Progenitor cell of endocrine pancreas (in vitro differentiated cells): ENCODE data around the gene SPATA31A6. TPM values are rescaled to one million over a fixed set of nuclear protein-coding genes. Genes with fewer than 3 reads are reported as not detected.
"Not testable (repeated sequence)": the region's sequence is repeated elsewhere in the genome, so short reads cannot be mapped to it uniquely, and the experiment has no call there.

Experiments
- DNase-seq: peaks from one replicate; pipeline ENCODE4 v3.0.0; 2021; ENCODE audit warnings: low spot score; ENCODE audit not compliant: unreplicated experiment
- H3K27ac Mint-ChIP-seq: 2 replicates; pipeline ENCODE4 v1.8.0; 2021; ENCODE audit warnings: mild to moderate bottlenecking, moderate library complexity, mixed read lengths
- H3K27me3 Mint-ChIP-seq: 2 replicates; pipeline ENCODE4 v1.8.0; 2021; ENCODE audit warnings: mixed read lengths
- H3K36me3 Mint-ChIP-seq: 2 replicates; pipeline ENCODE4 v1.8.0; 2022; ENCODE audit warnings: mixed read lengths; ENCODE audit not compliant: insufficient read depth
- H3K4me1 Mint-ChIP-seq: 2 replicates; pipeline ENCODE4 v1.8.0; 2021; ENCODE audit warnings: low read depth, mixed read lengths
- H3K4me3 Mint-ChIP-seq: 2 replicates; pipeline ENCODE4 v1.8.0; 2021; ENCODE audit warnings: low read depth, mild to moderate bottlenecking, moderate library complexity, mixed read lengths
- H3K9me3 Mint-ChIP-seq: 2 replicates; pipeline ENCODE4 v1.8.0; 2021; ENCODE audit warnings: low read depth, mixed read lengths
- CTCF ChIP-seq: fragments of 200-600 bp; sonication (generic); IDR thresholded peaks from one replicate; pipeline ENCODE4 v1.5.0; 2021; ENCODE audit warnings: antibody characterized with exemption, mild to moderate bottlenecking; ENCODE audit not compliant: unreplicated experiment
- long read RNA-seq: library from polyadenylated mRNA; unstranded; transcript quantifications from one replicate; pipeline ENCODE4 v2.0.0, GENCODE V29; 2020
- total RNA-seq: library from RNA; stranded (reverse); gene quantifications from 2 replicates; pipeline ENCODE4 v1.2.1, GENCODE V29; 2021

Gene SPATA31A6
- not detected in 2 replicates for total RNA-seq
- long read RNA-seq, result 0 reads

- not testable (repeated sequence) for H3K4me1 Mint-ChIP-seq, DNase-seq, H3K36me3 Mint-ChIP-seq, H3K27ac Mint-ChIP-seq, H3K4me3 Mint-ChIP-seq, H3K9me3 Mint-ChIP-seq, H3K27me3 Mint-ChIP-seq
Measured at GRCh38 chr9:42183359-42183758, at the start of gene SPATA31A6. TSS of gene SPATA31A6 (plus strand) at chr9:42183659. CDS start at chr9:42183688, 29 bp downstream.

- H3K27ac Mint-ChIP-seq, H3K4me3 Mint-ChIP-seq, H3K27me3 Mint-ChIP-seq, H3K9me3 Mint-ChIP-seq, H3K36me3 Mint-ChIP-seq, DNase-seq, H3K4me1 Mint-ChIP-seq: not testable (repeated sequence)
- TF ChIP-seq CTCF, result peak; percentile 50
Measured at GRCh38 chr9:42160299-42160698, 23.2 kb upstream of the SPATA31A6 start.

GRCh38 chr9:42219861-42220260 lies 36.4 kb downstream of the SPATA31A6 start:
- not testable (repeated sequence) for DNase-seq, H3K4me3 Mint-ChIP-seq, H3K27ac Mint-ChIP-seq, H3K27me3 Mint-ChIP-seq, H3K4me1 Mint-ChIP-seq, H3K36me3 Mint-ChIP-seq, H3K9me3 Mint-ChIP-seq

- not testable (repeated sequence) for DNase-seq, H3K36me3 Mint-ChIP-seq, H3K4me3 Mint-ChIP-seq, H3K9me3 Mint-ChIP-seq, H3K4me1 Mint-ChIP-seq, H3K27ac Mint-ChIP-seq, H3K27me3 Mint-ChIP-seq
Measured at GRCh38 chr9:42223230-42223629, 39.8 kb downstream of the SPATA31A6 start.

GRCh38 chr9:42233031-42233430 lies 49.6 kb downstream of the SPATA31A6 start:
- not testable (repeated sequence) for H3K27ac Mint-ChIP-seq, H3K4me3 Mint-ChIP-seq, H3K27me3 Mint-ChIP-seq, DNase-seq, H3K9me3 Mint-ChIP-seq, H3K36me3 Mint-ChIP-seq, H3K4me1 Mint-ChIP-seq

GRCh38 chr9:42234610-42235009 lies 51.2 kb downstream of the SPATA31A6 start:
- DNase-seq, H3K27me3 Mint-ChIP-seq, H3K36me3 Mint-ChIP-seq, H3K4me1 Mint-ChIP-seq, H3K4me3 Mint-ChIP-seq, H3K27ac Mint-ChIP-seq, H3K9me3 Mint-ChIP-seq: not testable (repeated sequence)

GRCh38 chr9:42235352-42235991 lies 52.0 kb downstream of the SPATA31A6 start:
- not testable (repeated sequence) for H3K9me3 Mint-ChIP-seq, H3K27ac Mint-ChIP-seq, H3K4me1 Mint-ChIP-seq, H3K4me3 Mint-ChIP-seq, H3K27me3 Mint-ChIP-seq, H3K36me3 Mint-ChIP-seq, DNase-seq

- not testable (repeated sequence) for H3K27me3 Mint-ChIP-seq, H3K4me1 Mint-ChIP-seq, H3K4me3 Mint-ChIP-seq, H3K36me3 Mint-ChIP-seq, H3K9me3 Mint-ChIP-seq, DNase-seq, H3K27ac Mint-ChIP-seq
Measured at GRCh38 chr9:42236097-42236496, 52.6 kb downstream of the SPATA31A6 start.

GRCh38 chr9:42237381-42237780 lies 53.9 kb downstream of the SPATA31A6 start:
- not testable (repeated sequence) for H3K4me3 Mint-ChIP-seq, H3K27ac Mint-ChIP-seq

GRCh38 chr9:42238862-42239261 lies 55.4 kb downstream of the SPATA31A6 start:
- not testable (repeated sequence) for H3K36me3 Mint-ChIP-seq, H3K9me3 Mint-ChIP-seq, H3K27ac Mint-ChIP-seq, DNase-seq, H3K4me1 Mint-ChIP-seq, H3K4me3 Mint-ChIP-seq, H3K27me3 Mint-ChIP-seq

More at GRCh38 chr9:42237381-42237780, 53.9 kb downstream of the SPATA31A6 start:
- not testable (repeated sequence) for H3K36me3 Mint-ChIP-seq, DNase-seq, H3K27me3 Mint-ChIP-seq, H3K4me1 Mint-ChIP-seq, H3K9me3 Mint-ChIP-seq
